IPS-20b (cell line): Measurements from ENCODE around the gene ZNF19.

Experiments used
- H3K27ac ChIP-seq: one replicate; pipeline ENCODE4 v1.5.1; 2013; ENCODE audit warnings: low read length
- H3K27me3 ChIP-seq: 2 replicates; pipeline ENCODE4 v1.6.1; 2013; ENCODE audit warnings: mild to moderate bottlenecking, low read length, inconsistent platforms; ENCODE audit not compliant: insufficient read depth
- H3K36me3 ChIP-seq: 2 replicates; pipeline ENCODE4 v1.6.1; 2013; ENCODE audit warnings: low read depth, mild to moderate bottlenecking, inconsistent platforms, low read length, moderate library complexity; ENCODE audit not compliant: insufficient read depth
- H3K4me1 ChIP-seq: 2 replicates; pipeline ENCODE4 v1.6.1; 2013; ENCODE audit warnings: mild to moderate bottlenecking, control low read depth, inconsistent platforms, low read length, moderate library complexity; ENCODE audit not compliant: insufficient read depth
- H3K4me3 ChIP-seq: 2 replicates; pipeline ENCODE4 v1.5.1; 2013; ENCODE audit warnings: mild to moderate bottlenecking, low read length, inconsistent platforms
- H3K9ac ChIP-seq: 2 replicates; pipeline ENCODE4 v1.6.1; 2013; ENCODE audit warnings: low read depth, mild to moderate bottlenecking, inconsistent platforms, low read length, moderate library complexity
- H3K9me3 ChIP-seq: 2 replicates; pipeline ENCODE4 v1.6.1; 2013; ENCODE audit warnings: mild to moderate bottlenecking, low read depth, low read length, inconsistent platforms; ENCODE audit not compliant: insufficient read depth

Gene ZNF19

GRCh38 chr16:71484006-71484893 is 4.9 kb downstream of the ZNF19 start:
- Histone ChIP-seq H3K4me3 (peak overlapping the region; percentile 96), H3K27ac (peak overlapping the region; percentile 81), H3K36me3 (no peaks in the 10 kb centered on the region), H3K9ac (peak overlapping the region; percentile 89), H3K4me1 (peaks cover 3% of the 10 kb centered on the region; the same call in 1 of the 2 replicates), H3K9me3 (no peaks in the 10 kb centered on the region), H3K27me3 (peaks cover 4% of the 10 kb centered on the region; the same call in 1 of the 2 replicates)

- Histone ChIP-seq H3K27ac (no peak overlapping the region), H3K9me3 (no peaks in the 10 kb centered on the region), H3K9ac (no peak overlapping the region), H3K27me3 (peaks cover 4% of the 10 kb centered on the region; the same call in 1 of the 2 replicates), H3K36me3 (0 out of 2 replicates have a peak, but pooled peaks cover 11% of the 10 kb centered on the region), H3K4me3 (no peak overlapping the region), H3K4me1 (peaks cover 3% of the 10 kb centered on the region; the same call in 1 of the 2 replicates)
These were observed 6.6 kb downstream of the ZNF19 start for GRCh38 chr16:71482569-71482968.

GRCh38 chr16:71480956-71481355 is 8.2 kb downstream of the ZNF19 start:
- Histone ChIP-seq H3K36me3 (peaks cover 17% of the 10 kb centered on the region), H3K27ac (no peak overlapping the region), H3K27me3 (no peaks in the 10 kb centered on the region), H3K4me3 (no peak overlapping the region), H3K9ac (no peak overlapping the region), H3K4me1 (peaks cover 3% of the 10 kb centered on the region; the same call in 1 of the 2 replicates), H3K9me3 (no peaks in the 10 kb centered on the region)

- no peaks in the 10 kb centered on the region for H3K27me3 ChIP-seq
- no peaks in the 10 kb centered on the region for H3K9me3 ChIP-seq
- H3K27ac ChIP-seq, result no peak overlapping the region
- no peak overlapping the region for H3K9ac ChIP-seq
- no peaks in the 10 kb centered on the region for H3K4me1 ChIP-seq
- peaks cover 23% of the 10 kb centered on the region for H3K36me3 ChIP-seq
- no peak overlapping the region for H3K4me3 ChIP-seq
These were observed 9.7 kb downstream of the ZNF19 start for GRCh38 chr16:71479420-71479819.

GRCh38 chr16:71476457-71477124 is 12.5 kb downstream of the ZNF19 start:
- H3K27ac ChIP-seq, result no peak overlapping the region
- no peaks in the 10 kb centered on the region for H3K4me1 ChIP-seq
- peaks cover 23% of the 10 kb centered on the region for H3K36me3 ChIP-seq
- H3K27me3 ChIP-seq, result no peaks in the 10 kb centered on the region
- no peak overlapping the region for H3K4me3 ChIP-seq
- no peak overlapping the region for H3K9ac ChIP-seq
- H3K9me3 ChIP-seq, result no peaks in the 10 kb centered on the region

GRCh38 chr16:71474864-71475263 is 14.3 kb downstream of the ZNF19 start:
- Histone ChIP-seq H3K27me3 (no peaks in the 10 kb centered on the region), H3K36me3 (peaks cover 23% of the 10 kb centered on the region), H3K4me1 (no peaks in the 10 kb centered on the region), H3K27ac (no peak overlapping the region), H3K9me3 (no peaks in the 10 kb centered on the region), H3K9ac (no peak overlapping the region), H3K4me3 (no peak overlapping the region)

DNA sequence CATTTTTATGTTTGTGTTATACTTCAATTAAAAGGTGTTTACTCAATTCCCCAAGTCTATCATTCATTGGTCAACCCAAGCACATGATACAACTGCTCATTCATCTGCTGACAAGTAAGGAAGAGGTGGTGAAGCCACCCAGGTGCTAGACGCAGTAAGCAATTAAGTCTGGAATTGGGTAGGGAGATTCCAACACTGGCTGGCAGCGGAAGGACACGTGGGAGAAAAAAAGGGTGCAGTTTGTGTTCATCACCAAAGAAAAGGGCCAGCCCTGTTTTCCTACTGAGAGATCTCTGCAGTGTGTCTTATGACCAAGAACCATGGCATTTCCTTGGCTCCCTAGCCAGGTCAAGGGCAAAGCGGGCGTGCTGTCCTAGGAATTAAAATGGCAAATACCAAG is 15.2 kb downstream of the ZNF19 start:
- Histone ChIP-seq H3K27ac (no peak overlapping the region), H3K9ac (no peak overlapping the region), H3K4me1 (no peaks in the 10 kb centered on the region), H3K27me3 (no peaks in the 10 kb centered on the region), H3K9me3 (no peaks in the 10 kb centered on the region), H3K4me3 (no peak overlapping the region), H3K36me3 (peaks cover 23% of the 10 kb centered on the region)

- Histone ChIP-seq H3K9ac (no peak overlapping the region), H3K4me3 (no peak overlapping the region), H3K27ac (no peak overlapping the region), H3K36me3 (peaks cover 15% of the 10 kb centered on the region), H3K27me3 (no peaks in the 10 kb centered on the region), H3K9me3 (no peaks in the 10 kb centered on the region), H3K4me1 (no peaks in the 10 kb centered on the region)
These were observed 16.2 kb downstream of the ZNF19 start for GRCh38 chr16:71472931-71473330.

DNA sequence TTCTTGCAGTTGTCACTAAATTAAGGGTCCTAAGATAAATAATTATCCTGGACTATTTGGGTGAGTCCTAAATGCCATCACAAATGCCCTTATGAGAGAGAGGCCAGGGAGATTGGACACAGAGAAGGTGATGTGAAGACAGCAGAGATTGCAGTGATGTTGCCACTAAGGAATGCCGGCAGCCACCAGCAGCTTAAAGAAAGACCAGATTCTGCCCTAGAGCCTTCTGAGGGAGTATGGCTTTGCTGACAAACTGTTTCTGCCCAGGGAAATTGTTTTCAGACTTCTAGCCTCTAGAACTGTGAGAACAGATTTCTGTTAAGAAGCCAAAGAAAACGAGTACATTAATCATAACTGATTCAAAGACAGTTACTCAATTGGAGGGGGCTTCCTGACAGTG is 17.1 kb downstream of the ZNF19 start:
- H3K36me3 ChIP-seq, result peaks cover 12% of the 10 kb centered on the region
- H3K4me1 ChIP-seq, result no peaks in the 10 kb centered on the region
- no peak overlapping the region for H3K4me3 ChIP-seq
- H3K27ac ChIP-seq, result no peak overlapping the region
- no peak overlapping the region for H3K9ac ChIP-seq
- no peaks in the 10 kb centered on the region for H3K27me3 ChIP-seq
- H3K9me3 ChIP-seq, result no peaks in the 10 kb centered on the region

GRCh38 chr16:71467810-71468209 is 21.3 kb downstream of the ZNF19 start:
- Histone ChIP-seq H3K4me1 (no peaks in the 10 kb centered on the region), H3K27ac (no peak overlapping the region), H3K27me3 (no peaks in the 10 kb centered on the region), H3K4me3 (no peak overlapping the region), H3K36me3 (no peaks in the 10 kb centered on the region), H3K9ac (no peak overlapping the region), H3K9me3 (no peaks in the 10 kb centered on the region)

GRCh38 chr16:71464231-71464630 is 24.9 kb downstream of the ZNF19 start:
- Histone ChIP-seq H3K4me1 (no peaks in the 10 kb centered on the region; the same call in 1 of the 2 replicates), H3K36me3 (no peaks in the 10 kb centered on the region), H3K4me3 (no peak overlapping the region), H3K27me3 (no peaks in the 10 kb centered on the region), H3K9me3 (no peaks in the 10 kb centered on the region), H3K9ac (no peak overlapping the region), H3K27ac (no peak overlapping the region)
